GOT3 (cell line): ENCODE data around the gene ZRANB1.

Source experiments
- DNase-seq: peaks from one replicate; lab custom pipeline; 2025; ENCODE audit warnings: mixed read lengths; lab: John Stamatoyannopoulos, UW

The ZRANB1 gene

DNA sequence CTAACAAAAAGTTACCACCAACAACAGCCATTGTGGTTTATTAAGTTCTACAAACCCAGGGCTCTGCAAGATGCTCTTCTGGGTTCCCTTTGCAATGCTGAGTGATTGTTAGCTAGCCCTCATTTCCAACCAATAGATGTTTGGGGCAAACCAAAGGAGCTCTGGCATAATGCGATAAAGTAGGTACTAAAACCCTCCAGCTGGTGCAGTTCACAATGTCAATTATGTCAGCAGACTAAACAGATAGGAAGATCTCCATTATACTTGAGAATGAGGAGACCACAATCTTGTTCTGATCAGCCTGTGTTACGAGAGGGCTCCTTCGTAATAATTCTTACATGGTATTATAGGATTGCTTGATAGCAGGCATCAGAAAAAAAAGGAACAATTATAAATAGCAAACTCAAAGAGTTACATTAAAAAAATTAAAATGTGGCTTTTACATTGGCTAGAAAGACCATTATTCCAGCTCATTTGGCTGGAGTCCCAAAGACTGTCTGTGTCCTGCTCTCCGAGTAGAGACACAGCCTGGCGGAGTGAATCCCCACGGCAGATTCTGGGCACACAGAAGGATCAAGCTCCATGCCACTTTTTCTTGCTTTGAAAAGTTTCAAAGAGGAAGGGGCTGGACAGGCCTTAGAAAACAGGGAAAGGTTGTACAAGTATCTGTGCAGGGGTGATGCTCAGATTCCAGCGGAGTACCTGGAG, 93.8 kb downstream of the ZRANB1 start:
- DNase-seq, result no peak

DNA sequence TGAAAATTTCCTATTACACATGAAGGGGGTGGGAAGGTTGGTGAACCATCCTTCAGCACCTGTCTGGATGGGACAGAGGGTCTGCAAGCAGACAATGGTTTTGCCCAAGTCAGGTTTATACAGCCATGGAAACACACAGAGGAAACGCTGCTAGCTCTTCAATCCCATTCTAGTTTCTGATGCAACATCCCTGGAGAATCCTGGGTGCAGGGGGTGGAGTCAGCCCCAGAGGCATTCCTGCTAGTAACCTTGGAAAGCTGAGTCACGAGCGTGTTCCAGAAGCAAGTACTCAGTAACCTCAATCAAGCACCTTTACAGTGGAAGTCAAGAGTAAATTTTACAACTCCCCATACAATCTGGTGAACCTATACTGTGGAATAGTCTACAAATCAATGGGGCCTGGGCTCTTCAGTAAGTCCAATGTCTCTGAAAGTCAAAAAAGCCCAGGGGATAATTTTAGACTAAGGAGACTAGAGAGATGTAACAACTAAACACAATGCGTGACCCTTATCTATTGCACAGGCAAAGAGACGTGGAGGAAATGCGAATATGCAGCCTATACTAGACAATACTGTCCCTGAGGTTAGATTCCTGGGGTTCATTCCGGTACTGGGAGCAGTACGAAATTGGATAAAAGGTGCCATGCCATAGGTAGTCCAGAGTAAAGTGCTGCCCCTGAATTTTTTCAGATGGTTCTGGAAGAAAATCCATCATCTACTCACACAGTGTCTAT, 95.4 kb downstream of the ZRANB1 start:
- DNase-seq, result no peak
